ENCODE data around the gene NUP160.
"Not testable (repeated sequence)": the region's sequence is repeated elsewhere in the genome, so short reads cannot be mapped to it uniquely, and the experiment has no call there.

DNA sequence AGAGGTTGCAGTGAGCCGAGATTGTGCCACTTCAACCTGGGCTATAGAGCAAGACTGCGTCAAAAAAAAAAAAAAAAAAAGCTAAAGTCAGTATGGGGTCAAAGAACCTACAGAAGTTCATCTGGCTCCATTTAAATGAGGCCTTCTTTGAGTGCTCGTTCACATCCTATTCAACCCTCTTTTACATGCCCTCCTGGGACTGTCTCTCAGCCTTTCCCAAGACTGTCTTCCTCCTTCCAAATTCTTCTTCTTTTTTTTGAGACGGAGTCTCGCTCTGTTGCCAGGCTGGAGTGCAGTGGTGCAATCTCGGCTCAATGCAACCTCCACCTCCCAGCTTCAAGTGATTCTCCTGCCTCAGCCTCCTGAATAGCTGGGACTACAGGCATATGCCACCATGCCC lies 18.7 kb upstream of the NUP160 start:
- TF ChIP-seq, protein P1, sequence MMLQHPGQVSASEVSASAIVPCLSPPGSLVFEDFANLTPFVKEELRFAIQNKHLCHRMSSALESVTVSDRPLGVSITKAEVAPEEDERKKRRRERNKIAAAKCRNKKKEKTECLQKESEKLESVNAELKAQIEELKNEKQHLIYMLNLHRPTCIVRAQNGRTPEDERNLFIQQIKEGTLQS (CRISPR knock-in tag; conservative IDR thresholded peaks at IDR 0.05) = not testable (repeated sequence)
- TF ChIP-seq, protein P2, sequence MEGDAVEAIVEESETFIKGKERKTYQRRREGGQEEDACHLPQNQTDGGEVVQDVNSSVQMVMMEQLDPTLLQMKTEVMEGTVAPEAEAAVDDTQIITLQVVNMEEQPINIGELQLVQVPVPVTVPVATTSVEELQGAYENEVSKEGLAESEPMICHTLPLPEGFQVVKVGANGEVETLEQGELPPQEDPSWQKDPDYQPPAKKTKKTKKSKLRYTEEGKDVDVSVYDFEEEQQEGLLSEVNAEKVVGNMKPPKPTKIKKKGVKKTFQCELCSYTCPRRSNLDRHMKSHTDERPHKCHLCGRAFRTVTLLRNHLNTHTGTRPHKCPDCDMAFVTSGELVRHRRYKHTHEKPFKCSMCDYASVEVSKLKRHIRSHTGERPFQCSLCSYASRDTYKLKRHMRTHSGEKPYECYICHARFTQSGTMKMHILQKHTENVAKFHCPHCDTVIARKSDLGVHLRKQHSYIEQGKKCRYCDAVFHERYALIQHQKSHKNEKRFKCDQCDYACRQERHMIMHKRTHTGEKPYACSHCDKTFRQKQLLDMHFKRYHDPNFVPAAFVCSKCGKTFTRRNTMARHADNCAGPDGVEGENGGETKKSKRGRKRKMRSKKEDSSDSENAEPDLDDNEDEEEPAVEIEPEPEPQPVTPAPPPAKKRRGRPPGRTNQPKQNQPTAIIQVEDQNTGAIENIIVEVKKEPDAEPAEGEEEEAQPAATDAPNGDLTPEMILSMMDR (IDR thresholded peaks at IDR 0.05) = not testable (repeated sequence)
